Spleen (tissue), 11 donors: Measurements from ENCODE around the gene FLNB. TPM values are rescaled to one million over a fixed set of nuclear protein-coding genes. Genes with fewer than 3 reads are reported as not detected.

ENCODE experiments used
- DNase-seq: peaks from one replicate; pipeline ENCODE4 v3.0.0-alpha.2; 2020
- H3K27ac ChIP-seq, 8 donors: fragments of 200-600 bp; sonication (generic) in 7 of 8; 1 replicate in 4 of 8; 2 replicates in 4 of 8; pipeline versions ENCODE4 v1.5.0 to v1.8.0; 2016 to 2021; ENCODE audit warnings: inconsistent platforms in 4 of 8, mild to moderate bottlenecking in 4 of 8, moderate library complexity in 1 of 8
- H3K27me3 ChIP-seq, 7 donors: fragments of 200-600 bp; sonication (generic) in 6 of 7; replicated peaks in 1 of 7; 1 replicate in 4 of 7; 2 replicates in 3 of 7; pipeline versions ENCODE4 v1.5.0 to v1.8.0; 2016 to 2021; ENCODE audit warnings: inconsistent platforms in 3 of 7, mild to moderate bottlenecking in 1 of 7
- H3K36me3 ChIP-seq, 6 donors: fragments of 200-600 bp; sonication (generic) in 5 of 6; 1 replicate in 4 of 6; 2 replicates in 2 of 6; pipeline versions ENCODE4 v1.5.0 to v1.8.0; 2016 to 2021; ENCODE audit warnings: inconsistent platforms in 2 of 6
- H3K4me1 ChIP-seq, 6 donors: fragments of 200-600 bp; sonication (generic) in 5 of 6; 1 replicate in 3 of 6; 2 replicates in 3 of 6; pipeline versions ENCODE4 v1.5.0 to v1.8.0; 2016 to 2021; ENCODE audit warnings: inconsistent platforms in 3 of 6
- H3K4me3 ChIP-seq, 8 donors: fragments of 200-600 bp; sonication (generic) in 7 of 8; 1 replicate in 4 of 8; 2 replicates in 4 of 8; pipeline versions ENCODE4 v1.5.0 to v1.8.0; 2016 to 2021; ENCODE audit warnings: inconsistent platforms in 4 of 8, mild to moderate bottlenecking in 4 of 8, moderate library complexity in 2 of 8
- H3K9me3 ChIP-seq, 8 donors: fragments of 200-600 bp; sonication (generic) in 7 of 8; 1 replicate in 4 of 8; 2 replicates in 4 of 8; pipeline versions ENCODE4 v1.5.0 to v1.8.0; 2016 to 2021; ENCODE audit warnings: inconsistent platforms in 4 of 8
- CTCF ChIP-seq, 11 experiments: fragments of 200-600 bp in 7 of 11; fragments of 450-650 bp in 4 of 11; sonication (generic) in 4 of 11; IDR thresholded peaks in 8 of 11; conservative IDR thresholded peaks in 3 of 11; 1 replicate in 7 of 11; 2 replicates in 4 of 11; pipeline versions ENCODE4 v1.4.0 to v1.8.0; 2016 to 2021; ENCODE audit warnings: antibody characterized with exemption in 11 of 11, inconsistent platforms in 4 of 11, mild to moderate bottlenecking in 1 of 11
- POLR2A ChIP-seq, 3 donors: fragments of 450-650 bp; IDR thresholded peaks; one replicate each; pipeline ENCODE4 v1.5.1; 2017; ENCODE audit warnings: antibody characterized with exemption in 3 of 3, mild to moderate bottlenecking in 1 of 3
- POLR2AphosphoS5 ChIP-seq, 3 donors: sonication (generic); formaldehyde crosslinking; IDR thresholded peaks; one replicate each; pipeline ENCODE4 v1.5.1; 2017; ENCODE audit warnings: antibody characterized with exemption in 3 of 3
- WGBS, 5 donors: extraction: QIAGEN DNeasy Blood & Tissue Kit in 3 of 5; methylation state at CpG; one replicate each; pipeline versions ENCODE4 v1.1.5 to v1.1.7; 2013 to 2018; 5-methylcytosine and 5-hydroxymethylcytosine counted together
- intact Hi-C: fragments of 100-400 bp; cut with DNase I; formaldehyde crosslinking; loops from one replicate; pipeline ENCODE4 v1.15.0; 2023; ENCODE audit warnings: low total_unique reads
- polyA plus RNA-seq, 3 donors: library from polyadenylated mRNA; stranded (reverse); fragments of 200-250 nt; gene quantifications; one replicate each; pipeline ENCODE4 v1.2.1, GENCODE V29; 2013
- total RNA-seq, 7 donors: library from RNA; depleted of rRNA in 3 of 7; stranded (reverse); fragments of >200 nt in 3 of 7; fragmentation: NEBNext Ultra II Directional in 4 of 7; extraction: Animal tissue kit (Norgen Biotek cat#: 25700) in 4 of 7; gene quantifications; one replicate each; pipeline versions ENCODE4 v1.1.0 to v1.2.1, GENCODE V29; 2016 to 2021
- donor health status: healthy with polysubstance abuse.
- donor health status: DM: no; HTN: no; CAD: no; lungs with moderate emphysema.
- donor health status: DM: no; HTN: no; CAD: no.
- donor health status: Bipolar disorder and iron deficiency.
- donor health status: healthy.
- donor health status: DM: no; HTN: no; CAD: no.
- donor health status: DM: yes; HTN: yes; CAD: no.

FLNB gene
- total and polyA plus RNA-seq, 10 donors, result 38.9 to 163 (median 96.7) TPM

- peak overlapping the region in 6 of 8 donors; percentile 41 to 67 (median 49) for H3K27ac ChIP-seq
- H3K9me3 ChIP-seq, result no peaks in the 10 kb centered on the region
- H3K27me3 ChIP-seq, result no peaks in the 10 kb centered on the region
- H3K36me3 ChIP-seq, result peaks cover 0 to 47% (median 6%) of the 10 kb centered on the region in 6 donors
- H3K4me1 ChIP-seq, result peaks cover 8 to 72% (median 35%) of the 10 kb centered on the region in 6 donors
- no peak for TF ChIP-seq POLR2A (IDR thresholded peaks at IDR 0.05)
- peak in 1 of 3 donors; percentile 35 for TF ChIP-seq POLR2AphosphoS5 (IDR thresholded peaks at IDR 0.05)
- intact Hi-C loops, result no loop called here
- no peak for DNase-seq
- 36 to 44% (median 38%) methylated on average over 3 to 4 of the region's 4 CpGs for WGBS, 5 donors
- H3K4me3 ChIP-seq, result no peak overlapping the region
Measured at GRCh38 chr3:58084166-58084565, 75.9 kb downstream of the FLNB start.

DNA sequence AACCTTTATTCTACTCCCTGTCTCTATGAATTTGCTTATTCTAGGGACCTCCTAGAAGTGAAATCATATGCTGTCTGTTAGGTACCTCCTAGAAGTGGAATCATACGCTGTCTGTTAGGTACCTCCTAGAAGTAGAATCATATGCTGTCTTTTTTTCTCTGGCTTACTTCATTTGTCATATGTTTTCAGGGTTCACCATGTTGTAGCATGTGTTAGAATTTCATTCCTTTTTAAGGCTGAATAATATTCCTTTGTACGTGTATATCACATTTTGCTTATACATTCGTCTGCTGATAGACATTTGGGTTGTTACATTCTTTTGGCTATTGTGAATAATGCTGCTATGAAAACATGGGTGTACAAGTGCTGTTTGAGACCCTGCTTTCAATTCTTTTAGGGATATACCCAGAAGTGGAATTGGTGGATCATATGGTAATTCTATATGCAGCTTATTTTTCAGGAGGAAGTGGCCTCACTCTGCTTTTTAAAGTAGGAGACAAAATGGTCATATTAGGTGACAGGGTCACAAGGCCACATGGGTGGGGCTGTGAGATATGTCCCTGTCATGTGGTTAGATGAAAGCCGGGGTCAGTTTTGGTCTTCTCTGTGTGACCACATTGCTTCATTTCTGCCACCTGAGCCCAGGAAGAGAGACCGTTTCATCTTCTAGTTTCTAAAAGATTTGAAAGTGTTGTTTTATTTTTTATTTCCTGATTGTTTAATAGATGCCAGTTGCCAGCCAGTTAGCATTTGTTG, 76.7 kb downstream of the FLNB start:
- Histone ChIP-seq H3K9me3 (no peaks in the 10 kb centered on the region), H3K36me3 (peaks cover 0 to 39% (median 0%) of the 10 kb centered on the region in 6 donors), H3K4me1 (peaks cover 8 to 72% (median 35%) of the 10 kb centered on the region in 6 donors), H3K27ac (peak overlapping the region in 6 of 8 donors; percentile 36 to 67 (median 49)), H3K4me3 (no peak overlapping the region), H3K27me3 (no peaks in the 10 kb centered on the region)
- no peak for DNase-seq
- 69 to 74% (median 71%) methylated on average over 5 of the region's 5 CpGs for WGBS, 5 donors
- TF ChIP-seq CTCF (IDR thresholded peaks at IDR 0.05 in 8 of 11, conservative IDR thresholded peaks at IDR 0.05 in 3 of 11) (no peak), POLR2AphosphoS5 (IDR thresholded peaks at IDR 0.05) (no peak), POLR2A (IDR thresholded peaks at IDR 0.05) (no peak)
- intact Hi-C loops, result no loop called here

DNA sequence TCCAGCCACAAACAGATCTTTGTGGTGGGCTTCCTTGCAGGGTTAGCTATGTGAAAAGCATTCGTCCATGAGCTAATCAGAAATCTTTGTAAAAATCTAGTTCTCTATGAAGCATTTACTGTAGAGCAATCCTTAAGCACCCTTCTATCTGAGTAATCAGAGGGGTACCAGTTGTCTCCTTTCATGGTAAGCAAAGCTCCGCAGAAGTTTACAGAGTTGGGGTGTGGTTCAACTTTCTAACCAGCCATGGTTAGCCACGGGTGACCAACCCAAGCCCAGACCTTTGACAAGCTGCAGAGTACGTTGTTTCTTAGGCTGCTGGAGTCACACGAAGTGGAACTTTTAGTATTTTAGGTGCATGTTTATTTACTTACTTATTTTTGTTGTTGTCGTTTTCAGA, 77.4 kb downstream of the FLNB start:
- Histone ChIP-seq H3K4me1 (peaks cover 8 to 72% (median 35%) of the 10 kb centered on the region in 6 donors), H3K27me3 (no peaks in the 10 kb centered on the region), H3K36me3 (peaks cover 0 to 33% (median 0%) of the 10 kb centered on the region in 6 donors), H3K4me3 (no peak overlapping the region), H3K9me3 (no peaks in the 10 kb centered on the region), H3K27ac (peak overlapping the region in 4 of 8 donors; percentile 36 to 67 (median 50))
- intact Hi-C loops, result no loop called here
- 41 to 71% (median 59%) methylated on average over 6 of the region's 6 CpGs for WGBS, 5 donors
- no peak for DNase-seq
- TF ChIP-seq CTCF (IDR thresholded peaks at IDR 0.05 in 8 of 11, conservative IDR thresholded peaks at IDR 0.05 in 3 of 11), result no peak
- TF ChIP-seq POLR2A (IDR thresholded peaks at IDR 0.05), result no peak
- TF ChIP-seq POLR2AphosphoS5 (IDR thresholded peaks at IDR 0.05), result no peak

- TF ChIP-seq POLR2AphosphoS5 (IDR thresholded peaks at IDR 0.05) (no peak), POLR2A (IDR thresholded peaks at IDR 0.05) (no peak), CTCF (IDR thresholded peaks at IDR 0.05 in 8 of 11, conservative IDR thresholded peaks at IDR 0.05 in 3 of 11) (no peak)
- no peak overlapping the region for H3K4me3 ChIP-seq
- WGBS, 5 donors, result 89 to 98% (median 93%) methylated on average over 3 of the region's 3 CpGs
- no peaks in the 10 kb centered on the region for H3K9me3 ChIP-seq
- intact Hi-C loops, result no loop called here
- H3K27ac ChIP-seq, result no peak overlapping the region
- DNase-seq, result no peak
- peaks cover 5 to 44% (median 26%) of the 10 kb centered on the region in 6 donors for H3K4me1 ChIP-seq
- H3K27me3 ChIP-seq, result no peaks in the 10 kb centered on the region
- peaks cover 0 to 13% (median 0%) of the 10 kb centered on the region in 6 donors for H3K36me3 ChIP-seq
Measured at GRCh38 chr3:58088501-58088900, 80.3 kb downstream of the FLNB start.
